ENCODE measurements around the gene ADAMTS3. TPM values are rescaled to one million over a fixed set of nuclear protein-coding genes. Genes with fewer than 3 reads are reported as not detected.
"Not testable (repeated sequence)": the region's sequence is repeated elsewhere in the genome, so short reads cannot be mapped to it uniquely, and the experiment has no call there.

Gene ADAMTS3
- total RNA-seq, 2 donors from 2014 or later: 1.2 to 2.8 TPM

DNA sequence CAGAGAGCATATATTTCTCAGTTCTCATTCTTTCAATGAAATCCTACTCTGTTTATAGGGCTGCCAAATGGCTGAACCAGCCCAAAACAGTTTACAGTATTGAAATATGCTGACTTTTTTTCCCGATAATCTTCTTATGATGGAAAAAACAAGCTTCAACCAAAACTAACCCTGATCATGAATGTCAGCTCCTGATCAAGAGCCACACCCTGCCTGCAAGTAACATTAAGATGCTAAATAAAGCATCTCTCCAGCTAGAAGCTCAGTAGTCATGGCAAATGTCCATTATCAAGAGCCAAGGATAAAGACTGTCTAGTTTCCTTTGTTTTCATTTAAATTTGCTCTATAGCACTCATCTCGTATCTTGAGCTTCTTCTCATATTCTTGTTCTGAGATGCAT, 136.0 kb downstream of the ADAMTS3 start:
- DNase-seq (ENCODE audit: low spot score): no peak
- Histone ChIP-seq H3K27me3 (no peaks in the 10 kb centered on the region), H3K4me1 (peaks cover 0 to 4% of the 10 kb centered on the region in 2 donors), H3K36me3 (no peaks in the 10 kb centered on the region), H3K9me3 (no peaks in the 10 kb centered on the region), H3K4me3 (no peak overlapping the region), H3K27ac (no peak overlapping the region)
- TF ChIP-seq CTCF (IDR thresholded peaks at IDR 0.05): no peak

- no peak overlapping the region for H3K27ac ChIP-seq
- H3K9me3 ChIP-seq: no peaks in the 10 kb centered on the region
- no peak for TF ChIP-seq CTCF (IDR thresholded peaks at IDR 0.05)
- H3K4me3 ChIP-seq: no peak overlapping the region
- H3K4me1 ChIP-seq: peaks cover 0 to 4% of the 10 kb centered on the region in 2 donors
- H3K27me3 ChIP-seq: no peaks in the 10 kb centered on the region
- no peak for DNase-seq (ENCODE audit: low spot score)
- no peaks in the 10 kb centered on the region for H3K36me3 ChIP-seq
Measured at GRCh38 chr4:72432282-72432681, 136.7 kb downstream of the ADAMTS3 start.

DNA sequence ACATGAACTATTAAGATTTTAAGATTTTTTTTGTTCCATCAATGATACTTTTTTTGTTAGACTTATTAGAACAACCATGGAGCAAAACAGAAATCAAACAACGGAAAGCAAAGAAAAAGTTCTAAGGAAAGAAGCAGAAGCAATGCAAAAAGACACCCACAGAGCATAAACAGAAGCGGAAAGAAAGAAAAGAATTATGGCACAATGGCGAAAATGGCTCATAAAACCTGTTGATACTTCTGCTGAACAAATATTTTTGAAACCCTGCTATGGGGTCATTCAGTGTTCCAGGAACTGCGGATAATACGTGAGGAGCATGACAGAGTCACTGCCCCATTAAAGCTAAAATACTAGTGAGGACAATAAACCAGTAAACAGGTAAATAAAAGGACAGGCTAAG, 138.0 kb downstream of the ADAMTS3 start:
- no peaks in the 10 kb centered on the region for H3K36me3 ChIP-seq
- no peak for TF ChIP-seq CTCF (IDR thresholded peaks at IDR 0.05)
- H3K27me3 ChIP-seq: no peaks in the 10 kb centered on the region
- H3K4me1 ChIP-seq: peaks cover 0 to 4% of the 10 kb centered on the region in 2 donors
- H3K4me3 ChIP-seq: no peak overlapping the region
- no peak overlapping the region for H3K27ac ChIP-seq
- no peak for DNase-seq (ENCODE audit: low spot score)
- no peaks in the 10 kb centered on the region for H3K9me3 ChIP-seq

- no peak for DNase-seq (ENCODE audit: low spot score)
- H3K4me3 ChIP-seq: no peak overlapping the region
- H3K9me3 ChIP-seq: no peaks in the 10 kb centered on the region
- no peak overlapping the region for H3K27ac ChIP-seq
- H3K4me1 ChIP-seq: peaks cover 0 to 4% of the 10 kb centered on the region in 2 donors
- TF ChIP-seq CTCF (IDR thresholded peaks at IDR 0.05): no peak
- H3K36me3 ChIP-seq: no peaks in the 10 kb centered on the region
- H3K27me3 ChIP-seq: no peaks in the 10 kb centered on the region
Measured at GRCh38 chr4:72430050-72430449, 139.0 kb downstream of the ADAMTS3 start.

GRCh38 chr4:72429397-72429889, 139.6 kb downstream of the ADAMTS3 start:
- Histone ChIP-seq H3K27ac (no peak overlapping the region), H3K4me3 (no peak overlapping the region), H3K4me1 (peaks cover 0 to 4% of the 10 kb centered on the region in 2 donors), H3K27me3 (no peaks in the 10 kb centered on the region), H3K36me3 (no peaks in the 10 kb centered on the region), H3K9me3 (no peaks in the 10 kb centered on the region)
- no peak for TF ChIP-seq CTCF (IDR thresholded peaks at IDR 0.05)
- no peak for DNase-seq (ENCODE audit: low spot score)

DNA sequence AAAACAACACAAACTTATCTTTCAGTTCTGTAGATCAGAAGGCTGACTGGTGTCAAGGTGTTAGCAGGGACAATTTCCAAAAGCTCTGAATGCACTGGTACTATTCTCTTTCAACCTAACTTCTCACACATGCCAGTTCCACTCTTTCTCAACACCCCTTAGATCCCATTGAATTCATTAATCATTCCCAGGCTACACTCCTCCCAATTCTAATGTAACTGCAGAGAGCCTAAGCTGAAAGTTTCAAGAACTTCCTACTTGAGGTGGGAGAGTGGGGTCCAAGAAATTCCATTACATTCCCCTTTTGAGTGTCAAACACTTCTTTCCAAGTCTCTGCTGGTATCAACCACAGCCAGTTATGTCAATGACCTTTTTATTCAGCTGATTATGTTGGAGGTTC, 142.0 kb downstream of the ADAMTS3 start:
- Histone ChIP-seq H3K27me3 (no peaks in the 10 kb centered on the region), H3K27ac (no peak overlapping the region), H3K36me3 (no peaks in the 10 kb centered on the region), H3K9me3 (no peaks in the 10 kb centered on the region), H3K4me3 (no peak overlapping the region), H3K4me1 (peaks cover 0 to 4% of the 10 kb centered on the region in 2 donors)
- no peak for TF ChIP-seq CTCF (IDR thresholded peaks at IDR 0.05)
- no peak for DNase-seq (ENCODE audit: low spot score)

- H3K4me3 ChIP-seq, H3K9me3 ChIP-seq, H3K27ac ChIP-seq: not testable (repeated sequence)
Measured at GRCh38 chr4:72425908-72426307, 143.1 kb downstream of the ADAMTS3 start.

More at GRCh38 chr4:72425908-72426307, 143.1 kb downstream of the ADAMTS3 start:
- not testable (repeated sequence) for DNase-seq (ENCODE audit: low spot score); H3K36me3 ChIP-seq; H3K4me1 ChIP-seq; H3K27me3 ChIP-seq

All from right atrium auricular region (tissue), 2 donors.